ENCODE data around the gene SNAP29.
"Not testable (repeated sequence)": the region's sequence is repeated elsewhere in the genome, so short reads cannot be mapped to it uniquely, and the experiment has no call there.

Gene SNAP29

GRCh38 chr22:20836987-20837823 is 21.6 kb upstream of the SNAP29 start:
- no peak for DNase-seq (ENCODE audit: low spot score)

DNA sequence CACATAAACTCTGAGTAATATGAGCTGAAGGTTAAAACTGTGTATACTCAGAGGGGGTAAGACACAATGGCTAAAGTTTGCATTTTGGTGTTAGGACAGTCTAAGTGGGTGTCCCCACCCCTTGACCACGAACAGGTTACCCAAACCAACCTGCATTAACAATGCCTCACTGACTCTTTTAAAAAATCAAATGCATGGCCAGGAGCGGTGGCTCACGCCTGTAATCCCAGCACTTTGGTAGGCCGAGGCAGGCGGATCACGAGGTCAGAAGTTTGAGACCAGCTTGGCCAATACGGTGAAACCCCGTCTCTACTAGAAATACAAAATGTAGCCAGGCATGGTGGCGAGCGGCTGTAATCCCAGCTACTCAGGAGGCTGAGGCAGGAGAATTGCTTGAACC is 19.5 kb upstream of the SNAP29 start:
- DNase-seq (ENCODE audit: low spot score) = not testable (repeated sequence)

DNA sequence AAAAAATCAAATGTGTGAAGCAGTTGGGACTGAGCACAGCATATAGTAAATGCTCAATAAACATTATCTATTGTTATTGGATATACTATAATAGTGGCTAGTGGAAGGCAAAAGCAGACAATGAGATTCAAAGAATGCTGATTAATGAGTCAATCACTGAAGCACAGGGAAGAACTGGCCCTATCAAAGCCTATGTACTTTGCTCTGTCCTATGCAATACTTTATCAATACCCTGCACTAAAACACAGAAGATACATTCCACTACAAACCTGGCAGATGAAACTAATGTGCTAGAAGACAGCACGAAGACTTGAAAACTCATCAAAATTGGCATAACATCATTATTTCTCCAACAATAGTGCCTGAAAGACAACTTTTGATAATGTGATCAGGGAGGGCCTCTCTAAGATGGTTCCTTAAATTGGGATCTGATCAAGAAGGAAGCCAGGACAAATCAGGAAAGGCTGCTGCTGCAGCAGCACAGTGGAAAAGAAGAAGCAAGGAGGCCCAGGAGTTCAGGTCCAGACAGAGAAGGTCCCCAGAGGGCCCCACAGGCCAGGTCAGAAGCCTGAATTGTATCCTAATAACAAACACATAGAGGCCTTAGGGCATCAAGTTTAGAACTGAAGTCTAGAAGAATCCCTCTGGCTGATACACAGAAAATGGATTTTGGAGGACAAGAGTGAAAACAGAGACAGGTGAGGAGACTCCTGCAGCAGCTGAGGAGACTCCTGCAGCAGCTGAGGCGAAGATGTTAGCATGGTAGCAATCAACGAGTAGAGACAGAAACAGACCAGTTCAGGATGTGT is 18.8 kb upstream of the SNAP29 start:
- DNase-seq (ENCODE audit: low spot score) = no peak

- DNase-seq (ENCODE audit: low spot score) = no peak
Measured at GRCh38 chr22:20840646-20841371, 18.0 kb upstream of the SNAP29 start.

DNA sequence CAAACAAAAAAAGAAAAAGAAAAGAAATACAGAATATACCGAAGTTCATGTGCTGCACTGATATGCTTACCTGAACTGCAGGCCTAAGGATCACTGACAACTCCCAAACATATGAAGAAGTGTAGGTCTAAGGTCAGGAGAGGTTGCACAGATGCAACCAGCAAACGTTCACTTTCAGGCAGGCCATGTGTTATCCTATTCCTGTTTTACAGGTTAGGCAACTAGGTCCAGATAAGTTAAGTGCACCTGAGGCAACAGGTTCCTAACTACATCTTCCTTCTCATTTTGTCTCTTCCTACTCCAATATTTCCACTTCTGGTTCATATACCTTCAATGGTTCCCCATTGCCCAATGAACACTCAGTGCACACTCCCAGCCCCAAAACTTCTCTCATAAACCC is 15.3 kb upstream of the SNAP29 start:
- no peak for DNase-seq (ENCODE audit: low spot score)

DNA sequence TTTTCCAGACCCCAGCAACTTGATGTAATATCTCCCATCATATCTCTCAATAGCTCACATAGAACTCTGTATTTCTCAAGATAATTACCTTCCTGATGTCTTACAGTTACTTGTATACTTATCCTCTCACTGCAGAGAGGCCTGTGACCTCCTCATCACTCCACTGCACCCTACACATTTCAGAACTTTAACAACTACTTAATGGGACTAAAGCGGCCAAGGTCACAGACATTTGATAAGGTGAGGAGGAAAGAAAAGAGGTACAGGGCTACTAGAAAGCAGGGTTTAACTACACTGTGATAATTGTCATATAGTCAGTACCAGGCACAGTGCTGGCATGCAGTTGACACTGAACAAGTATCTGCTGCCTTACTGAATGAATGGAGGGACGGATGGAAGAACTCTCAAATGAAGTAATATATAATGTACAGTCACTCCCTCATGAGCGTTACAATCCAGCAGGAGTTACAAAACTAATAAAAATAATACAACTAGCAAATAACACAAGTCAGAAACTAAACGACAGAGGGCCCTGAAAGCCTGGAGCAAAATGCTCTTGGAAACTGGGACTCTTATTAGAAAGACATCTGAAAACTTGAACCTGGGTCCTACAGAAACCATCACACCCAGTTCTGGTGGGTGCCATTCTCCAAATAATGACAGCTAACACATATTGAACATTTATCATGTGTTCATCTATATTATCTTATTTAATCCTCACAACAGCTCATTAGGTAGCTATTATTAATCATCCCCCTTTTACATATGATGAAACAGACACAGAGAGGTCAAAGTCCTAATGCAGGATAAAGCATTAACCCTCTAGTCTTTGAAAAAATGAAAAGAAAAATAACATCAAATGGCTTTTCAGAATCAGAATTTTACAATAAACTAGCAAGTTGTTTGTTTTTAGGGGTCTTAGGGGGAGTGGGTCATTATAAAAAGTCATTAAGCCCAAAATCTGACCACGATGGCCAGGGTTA is 14.5 kb upstream of the SNAP29 start:
- DNase-seq (ENCODE audit: low spot score) = no peak

- DNase-seq (ENCODE audit: low spot score) = no peak
Measured at GRCh38 chr22:20847318-20847822, 11.4 kb upstream of the SNAP29 start.

DNA sequence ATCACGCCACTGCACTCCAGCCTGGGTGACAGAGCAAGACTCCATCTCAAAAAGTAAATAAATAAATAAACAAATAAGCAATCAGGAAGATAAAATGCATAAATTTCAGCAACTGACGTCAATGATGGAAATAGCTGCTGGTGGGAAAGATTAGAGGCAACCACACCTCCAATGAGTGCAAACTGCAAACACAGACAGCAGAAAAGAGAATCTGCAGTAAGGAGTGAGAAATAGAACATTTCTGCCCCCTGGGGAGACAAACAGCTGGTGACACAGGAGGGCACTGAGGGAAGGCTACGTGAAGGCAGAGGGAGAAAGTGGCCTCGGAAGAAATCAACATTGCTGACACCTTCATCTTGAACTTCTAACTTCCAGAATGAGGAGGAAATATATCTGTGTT is 6.7 kb upstream of the SNAP29 start:
- DNase-seq (ENCODE audit: low spot score) = no peak

GRCh38 chr22:20852503-20852902 is 6.3 kb upstream of the SNAP29 start:
- DNase-seq (ENCODE audit: low spot score) = no peak

GRCh38 chr22:20853236-20853660 is 5.6 kb upstream of the SNAP29 start:
- no peak for DNase-seq (ENCODE audit: low spot score)

GRCh38 chr22:20857247-20857643 is 1.6 kb upstream of the SNAP29 start:
- DNase-seq (ENCODE audit: low spot score) = no peak

GRCh38 chr22:20857838-20858614 is 781 bp upstream of the SNAP29 start:
- DNase-seq (ENCODE audit: low spot score) = peak; percentile 59

DNA sequence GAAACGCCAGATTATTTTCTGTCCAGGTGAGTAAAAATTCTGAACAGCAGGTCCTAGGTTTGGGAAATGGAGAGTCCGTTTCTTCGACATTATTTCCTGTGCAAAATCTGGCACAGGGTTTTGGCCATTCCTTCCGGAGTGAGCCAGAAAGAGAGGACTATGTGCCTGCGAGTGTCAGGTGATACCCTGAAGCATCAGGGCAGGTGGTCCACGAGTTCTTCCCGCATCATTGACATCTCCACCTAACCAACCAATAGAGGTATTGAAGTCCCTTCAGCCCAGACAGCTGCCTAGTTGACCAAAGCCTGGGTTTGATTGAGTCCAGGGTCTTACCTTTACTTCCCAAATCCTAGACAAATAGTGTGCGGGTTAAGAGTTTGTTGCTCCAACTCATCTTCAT is 808 bp downstream of the SNAP29 start:
- DNase-seq (ENCODE audit: low spot score) = no peak

DNA sequence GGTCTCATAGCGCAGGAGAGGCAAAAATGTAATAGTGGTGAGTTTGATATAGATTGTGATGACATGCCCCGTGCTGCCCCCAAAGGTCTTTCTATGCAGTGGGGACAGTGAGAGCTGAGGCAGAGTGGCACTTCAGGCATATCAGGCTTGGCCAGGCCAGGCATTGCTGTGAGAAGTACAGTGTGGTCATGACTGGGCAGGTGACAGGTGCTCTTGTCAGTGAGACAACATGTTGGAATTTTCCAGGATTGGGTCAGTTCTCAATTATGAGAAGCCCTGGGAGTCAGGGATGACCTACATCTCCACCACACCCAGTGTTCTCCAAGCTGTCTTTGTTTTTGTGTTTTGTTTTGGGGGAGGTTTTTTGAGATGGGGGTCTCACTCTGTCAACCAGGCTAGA is 3.7 kb downstream of the SNAP29 start:
- DNase-seq (ENCODE audit: low spot score) = no peak

DNA sequence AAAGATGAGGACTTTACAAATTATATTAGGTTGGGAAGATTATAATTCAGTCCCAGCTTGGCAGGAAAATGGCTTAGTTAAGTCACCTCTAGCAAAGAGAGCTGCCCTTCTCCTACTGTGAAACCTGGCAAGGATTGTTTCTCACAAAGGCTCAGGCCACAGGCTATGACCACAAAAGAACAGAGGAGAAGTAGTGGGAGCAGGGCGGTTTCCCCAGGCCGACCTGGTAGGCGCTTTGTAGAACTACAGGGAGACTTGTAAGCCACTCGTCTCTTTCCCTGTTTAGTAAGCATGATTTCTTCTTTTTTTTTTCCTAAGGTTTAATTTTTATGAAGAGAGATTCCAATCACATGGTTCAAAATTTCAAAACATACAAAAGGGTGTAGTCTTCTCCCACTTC is 4.6 kb downstream of the SNAP29 start:
- no peak for DNase-seq (ENCODE audit: low spot score)

- DNase-seq (ENCODE audit: low spot score) = no peak
Measured at GRCh38 chr22:20864186-20864908, 5.5 kb downstream of the SNAP29 start.

DNA sequence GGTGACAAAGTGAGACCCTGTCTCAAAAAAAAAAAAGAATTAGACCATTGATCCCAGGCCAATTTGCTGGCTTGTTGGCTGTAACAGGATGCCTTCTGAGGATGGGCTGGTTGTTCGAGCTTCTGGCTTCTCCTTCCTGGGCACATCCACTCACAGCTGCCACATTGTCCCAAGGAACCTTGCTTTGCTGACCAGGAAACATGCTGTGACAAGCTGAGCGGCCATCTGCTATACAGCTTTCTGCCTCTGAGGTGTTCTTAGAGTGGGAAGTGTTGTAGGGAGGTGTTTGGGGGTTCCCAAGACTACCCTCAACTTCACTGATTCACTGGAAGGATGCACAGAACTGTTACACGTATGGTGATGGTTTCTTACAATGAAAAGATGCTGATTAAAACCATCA is 6.5 kb downstream of the SNAP29 start:
- DNase-seq (ENCODE audit: low spot score) = no peak

DNA sequence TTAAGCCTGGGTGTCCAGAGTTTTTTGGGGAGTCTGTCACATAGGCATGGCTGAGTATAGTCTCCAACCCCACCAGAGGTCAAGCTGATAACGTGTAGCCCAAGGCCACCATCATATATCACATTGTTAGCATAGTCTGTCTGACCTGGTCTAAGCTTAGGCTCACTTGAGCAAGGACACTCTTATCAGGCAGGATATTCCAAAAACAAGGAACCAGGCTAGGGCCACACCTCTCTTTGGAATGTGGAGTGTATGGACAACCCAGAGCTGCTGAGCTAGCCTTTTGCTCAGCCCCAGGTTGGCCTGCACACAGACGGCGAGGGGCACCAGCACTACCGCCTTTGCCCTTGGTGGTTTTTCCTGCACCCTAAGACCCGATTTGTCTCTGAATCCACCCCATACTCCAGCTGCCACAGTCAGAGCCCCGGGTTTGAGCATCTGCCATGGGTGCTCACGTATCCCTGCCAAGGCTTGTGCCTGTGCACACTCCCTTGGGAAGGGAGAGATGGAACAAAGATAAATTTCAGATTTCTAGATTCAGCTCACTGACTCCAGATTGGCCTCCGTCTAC is 7.2 kb downstream of the SNAP29 start:
- no peak for DNase-seq (ENCODE audit: low spot score)

DNA sequence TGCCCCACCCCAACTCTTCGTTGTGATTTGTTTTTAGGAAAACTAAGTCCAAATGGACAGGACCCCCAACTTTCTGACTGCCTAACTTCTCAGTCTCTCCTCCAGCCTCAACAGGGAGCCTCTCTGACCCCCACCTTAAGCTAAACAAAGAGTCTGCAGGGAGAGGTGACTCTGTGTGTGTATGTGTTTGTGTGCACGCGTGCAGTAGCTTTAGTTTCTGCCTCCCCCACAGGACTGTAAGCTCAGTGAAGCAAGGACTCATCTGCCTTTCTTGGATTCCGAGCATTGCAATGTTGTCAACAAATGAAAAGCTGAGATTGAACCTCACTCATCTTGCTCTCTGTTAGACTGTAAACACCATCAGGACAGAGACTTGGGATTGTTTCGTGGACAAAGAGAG is 7.9 kb downstream of the SNAP29 start:
- no peak for DNase-seq (ENCODE audit: low spot score)

Measured in LoVo (cell line).